DND-41 (cell line): Measurements from ENCODE around the gene RGS6.

Experiments
- CTCF ChIP-seq: IDR thresholded peaks from 2 replicates; pipeline ENCODE4 v1.5.1; 2012; ENCODE audit warnings: borderline replicate concordance, low read length, moderate library complexity, mild to moderate bottlenecking; ENCODE audit not compliant: poor library complexity, severe bottlenecking; ENCODE audit errors: extremely low read depth
- EZH2 ChIP-seq: IDR thresholded peaks from 3 replicates; pipeline ENCODE4 v1.6.1; 2012; ENCODE audit warnings: borderline replicate concordance, low read depth, mild to moderate bottlenecking, moderate library complexity, low read length, inconsistent platforms; ENCODE audit not compliant: severe bottlenecking

- TF ChIP-seq CTCF (no peak), EZH2 (no peak)
Observed at GRCh38 chr14:72528059-72528862, 596.0 kb downstream of the RGS6 start.
